HEK293 (cell line): ENCODE measurements around the gene MKNK2.

Experiments
- CTCF ChIA-PET: fragments of 350-600 bp; formaldehyde crosslinking; extraction: SDS; loops from one replicate; lab custom pipeline; 2021; ENCODE audit warnings: antibody characterized with exemption; lab: Yijun Ruan, JAX
- POLR2A ChIA-PET: fragments of 300-600 bp; formaldehyde crosslinking; extraction: SDS; loops from one replicate; lab custom pipeline; 2020; ENCODE audit warnings: antibody characterized with exemption, inconsistent platforms; lab: Yijun Ruan, JAX
- H3K27ac ChIP-seq: fragments of 200-500 bp; sonication (Bioruptor generic); 2 replicates; pipeline ENCODE4 v1.5.1; 2014; ENCODE audit warnings: low read depth, low read length, control low read depth, inconsistent platforms; ENCODE audit errors: extremely low read depth
- H3K36me3 ChIP-seq, 2 experiments: fragments of 200-500 bp in 1 of 2; sonication (Bioruptor generic) in 1 of 2; 1 replicate in 1 of 2; 2 replicates in 1 of 2; pipeline ENCODE4 v1.5.1; 2014 to 2017; ENCODE audit warnings: inconsistent platforms in 2 of 2, low read length in 2 of 2; ENCODE audit not compliant: control insufficient read depth in 2 of 2, insufficient read depth in 1 of 2
- H3K4me1 ChIP-seq: fragments of 200-500 bp; sonication (Bioruptor generic); 2 replicates; pipeline ENCODE4 v1.5.1; 2014; ENCODE audit warnings: mild to moderate bottlenecking, low read length, inconsistent platforms; ENCODE audit not compliant: control insufficient read depth, insufficient read depth
- H3K4me3 ChIP-seq: 2 replicates; pipeline ENCODE4 v1.5.1; 2011; ENCODE audit warnings: low read depth, mild to moderate bottlenecking, control low read depth, low read length, moderate library complexity
- H3K9me3 ChIP-seq: fragments of 200-500 bp; sonication (Bioruptor generic); 2 replicates; pipeline ENCODE4 v1.5.1; 2014; ENCODE audit warnings: low read depth, low read length, inconsistent platforms; ENCODE audit not compliant: control insufficient read depth, insufficient read depth
- HOXA7 ChIP-seq: sonication (generic); formaldehyde crosslinking; IDR thresholded peaks from 2 replicates; pipeline ENCODE4 v1.8.1; 2022; ENCODE audit warnings: missing genetic modification reagents, borderline replicate concordance
- HOXC10 ChIP-seq: sonication (generic); formaldehyde crosslinking; IDR thresholded peaks from 2 replicates; pipeline ENCODE4 v1.8.1; 2023; ENCODE audit warnings: mild to moderate bottlenecking, missing genetic modification reagents
- ZBTB1 ChIP-seq: fragments of 450-650 bp; formaldehyde crosslinking; IDR thresholded peaks from 2 replicates; pipeline ENCODE4 v1.5.1; 2016; ENCODE audit warnings: missing biosample characterization, missing genetic modification characterization
- ZBTB17 ChIP-seq: fragments of 450-650 bp; formaldehyde crosslinking; IDR thresholded peaks from 2 replicates; pipeline ENCODE4 v1.5.1; 2016; ENCODE audit warnings: missing biosample characterization, missing genetic modification characterization
- ZFHX2 ChIP-seq: fragments of 450-650 bp; formaldehyde crosslinking; conservative IDR thresholded peaks from 2 replicates; pipeline ENCODE4 v1.5.1; 2016; ENCODE audit warnings: missing biosample characterization, missing genetic modification characterization
- ZFP69B ChIP-seq: fragments of 450-650 bp; formaldehyde crosslinking; IDR thresholded peaks from 2 replicates; pipeline ENCODE4 v1.5.1; 2016; ENCODE audit warnings: missing biosample characterization, missing genetic modification characterization
- ZIC2 ChIP-seq: fragments of 450-650 bp; formaldehyde crosslinking; IDR thresholded peaks from 2 replicates; pipeline ENCODE4 v1.5.1; 2016; ENCODE audit warnings: missing biosample characterization, missing genetic modification characterization
- ZNF23 ChIP-seq: fragments of 450-650 bp; formaldehyde crosslinking; IDR thresholded peaks from 2 replicates; pipeline ENCODE4 v1.5.1; 2016; ENCODE audit warnings: missing biosample characterization, missing genetic modification characterization, borderline replicate concordance
- ZNF366 ChIP-seq: fragments of 450-650 bp; formaldehyde crosslinking; conservative IDR thresholded peaks from 2 replicates; pipeline ENCODE4 v1.5.1; 2016; ENCODE audit warnings: missing biosample characterization, missing genetic modification characterization
- ZNF48 ChIP-seq: fragments of 450-650 bp; formaldehyde crosslinking; IDR thresholded peaks from 2 replicates; pipeline ENCODE4 v1.5.1; 2016; ENCODE audit warnings: missing biosample characterization, missing genetic modification characterization
- ZNF571 ChIP-seq: fragments of 450-650 bp; formaldehyde crosslinking; IDR thresholded peaks from 2 replicates; pipeline ENCODE4 v1.5.0; 2017; ENCODE audit warnings: missing biosample characterization, missing genetic modification characterization
- ZNF600 ChIP-seq: fragments of 450-650 bp; formaldehyde crosslinking; IDR thresholded peaks from 2 replicates; pipeline ENCODE4 v1.5.1; 2016; ENCODE audit warnings: missing biosample characterization, missing genetic modification characterization
- ZNF624 ChIP-seq: fragments of 450-650 bp; formaldehyde crosslinking; IDR thresholded peaks from 2 replicates; pipeline ENCODE4 v1.5.1; 2017; ENCODE audit warnings: missing biosample characterization, missing genetic modification characterization
- ZNF747 ChIP-seq: fragments of 450-650 bp; formaldehyde crosslinking; IDR thresholded peaks from 2 replicates; pipeline ENCODE4 v1.5.1; 2016; ENCODE audit warnings: missing biosample characterization, missing genetic modification characterization
- ZNF76 ChIP-seq: fragments of 450-650 bp; formaldehyde crosslinking; IDR thresholded peaks from 2 replicates; pipeline ENCODE4; 2016; ENCODE audit warnings: low read depth, missing biosample characterization, missing genetic modification characterization, borderline replicate concordance
- ZNF768 ChIP-seq: fragments of 450-650 bp; formaldehyde crosslinking; IDR thresholded peaks from 2 replicates; pipeline ENCODE4 v1.5.1; 2018; ENCODE audit warnings: missing biosample characterization, mild to moderate bottlenecking, missing genetic modification characterization
- TF ChIP-seq, protein P1 (sequence below): fragments of 450-650 bp; formaldehyde crosslinking; IDR thresholded peaks from 2 replicates; pipeline ENCODE4 v1.5.1; 2016; ENCODE audit warnings: missing biosample characterization, missing genetic modification characterization
- TF ChIP-seq, protein P2 (sequence below): fragments of 450-650 bp; formaldehyde crosslinking; IDR thresholded peaks from 2 replicates; pipeline ENCODE4 v1.5.1; 2016; ENCODE audit warnings: missing biosample characterization, missing genetic modification characterization
- TF ChIP-seq, protein P3 (sequence below): fragments of 450-650 bp; formaldehyde crosslinking; IDR thresholded peaks from 2 replicates; pipeline ENCODE4 v1.5.1; 2017; ENCODE audit warnings: missing biosample characterization, missing genetic modification characterization
- TF ChIP-seq, protein P4 (sequence below): fragments of 450-650 bp; formaldehyde crosslinking; conservative IDR thresholded peaks from 2 replicates; pipeline ENCODE4 v1.5.1; 2016; ENCODE audit warnings: low read depth, missing biosample characterization, missing genetic modification characterization
- TF ChIP-seq, protein P5 (sequence below): fragments of 450-650 bp; formaldehyde crosslinking; IDR thresholded peaks from 2 replicates; pipeline ENCODE4 v1.5.1; 2017; ENCODE audit warnings: missing biosample characterization, missing genetic modification characterization
- TF ChIP-seq, protein P6 (sequence below): fragments of 450-650 bp; formaldehyde crosslinking; IDR thresholded peaks from 2 replicates; pipeline ENCODE4 v1.5.1; 2016; ENCODE audit warnings: missing biosample characterization, missing genetic modification characterization

MKNK2 gene

DNA sequence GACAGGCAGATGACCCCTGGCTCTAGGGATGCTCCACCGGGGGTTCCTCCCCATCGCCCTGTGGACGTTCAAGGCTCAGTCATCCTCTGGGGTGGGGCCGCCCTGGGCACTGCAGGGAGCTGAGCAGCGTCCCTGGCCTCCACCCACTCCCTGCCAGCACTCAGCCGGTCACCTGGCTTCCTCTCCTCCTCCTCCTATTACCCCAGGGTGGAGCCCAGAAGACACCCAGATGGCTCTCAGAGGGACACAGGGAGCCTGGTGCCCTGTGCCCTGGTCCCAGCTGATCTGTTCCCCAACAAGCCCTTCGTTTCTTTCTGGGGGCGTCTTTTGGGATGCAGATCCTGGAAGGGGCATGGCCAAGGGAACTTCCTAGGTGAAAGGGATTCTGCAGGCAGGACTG, 3.7 kb upstream of the MKNK2 start (continued):
- TF ChIP-seq, protein P1, sequence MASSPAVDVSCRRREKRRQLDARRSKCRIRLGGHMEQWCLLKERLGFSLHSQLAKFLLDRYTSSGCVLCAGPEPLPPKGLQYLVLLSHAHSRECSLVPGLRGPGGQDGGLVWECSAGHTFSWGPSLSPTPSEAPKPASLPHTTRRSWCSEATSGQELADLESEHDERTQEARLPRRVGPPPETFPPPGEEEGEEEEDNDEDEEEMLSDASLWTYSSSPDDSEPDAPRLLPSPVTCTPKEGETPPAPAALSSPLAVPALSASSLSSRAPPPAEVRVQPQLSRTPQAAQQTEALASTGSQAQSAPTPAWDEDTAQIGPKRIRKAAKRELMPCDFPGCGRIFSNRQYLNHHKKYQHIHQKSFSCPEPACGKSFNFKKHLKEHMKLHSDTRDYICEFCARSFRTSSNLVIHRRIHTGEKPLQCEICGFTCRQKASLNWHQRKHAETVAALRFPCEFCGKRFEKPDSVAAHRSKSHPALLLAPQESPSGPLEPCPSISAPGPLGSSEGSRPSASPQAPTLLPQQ, result no peak
- TF ChIP-seq ZNF48 (no peak), ZNF624 (tag by site-specific recombination) (no peak), ZNF600 (tag by site-specific recombination) (no peak), ZFP69B (tag by site-specific recombination) (no peak), ZFHX2 (tag by site-specific recombination) (0 out of 2 replicates have a peak, but pooled peaks have one; percentile 13), HOXA7 (CRISPR knock-in tag) (no peak), HOXC10 (CRISPR knock-in tag) (no peak), ZIC2 (tag by site-specific recombination) (peak; percentile 40), ZNF76 (tag by site-specific recombination) (no peak), ZNF571 (tag by site-specific recombination) (no peak), ZNF23 (no peak)
- TF ChIP-seq, protein P2, sequence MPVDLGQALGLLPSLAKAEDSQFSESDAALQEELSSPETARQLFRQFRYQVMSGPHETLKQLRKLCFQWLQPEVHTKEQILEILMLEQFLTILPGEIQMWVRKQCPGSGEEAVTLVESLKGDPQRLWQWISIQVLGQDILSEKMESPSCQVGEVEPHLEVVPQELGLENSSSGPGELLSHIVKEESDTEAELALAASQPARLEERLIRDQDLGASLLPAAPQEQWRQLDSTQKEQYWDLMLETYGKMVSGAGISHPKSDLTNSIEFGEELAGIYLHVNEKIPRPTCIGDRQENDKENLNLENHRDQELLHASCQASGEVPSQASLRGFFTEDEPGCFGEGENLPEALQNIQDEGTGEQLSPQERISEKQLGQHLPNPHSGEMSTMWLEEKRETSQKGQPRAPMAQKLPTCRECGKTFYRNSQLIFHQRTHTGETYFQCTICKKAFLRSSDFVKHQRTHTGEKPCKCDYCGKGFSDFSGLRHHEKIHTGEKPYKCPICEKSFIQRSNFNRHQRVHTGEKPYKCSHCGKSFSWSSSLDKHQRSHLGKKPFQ, result no peak
- TF ChIP-seq, protein P3, sequence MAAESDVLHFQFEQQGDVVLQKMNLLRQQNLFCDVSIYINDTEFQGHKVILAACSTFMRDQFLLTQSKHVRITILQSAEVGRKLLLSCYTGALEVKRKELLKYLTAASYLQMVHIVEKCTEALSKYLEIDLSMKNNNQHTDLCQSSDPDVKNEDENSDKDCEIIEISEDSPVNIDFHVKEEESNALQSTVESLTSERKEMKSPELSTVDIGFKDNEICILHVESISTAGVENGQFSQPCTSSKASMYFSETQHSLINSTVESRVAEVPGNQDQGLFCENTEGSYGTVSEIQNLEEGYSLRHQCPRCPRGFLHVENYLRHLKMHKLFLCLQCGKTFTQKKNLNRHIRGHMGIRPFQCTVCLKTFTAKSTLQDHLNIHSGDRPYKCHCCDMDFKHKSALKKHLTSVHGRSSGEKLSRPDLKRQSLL (tag by site-specific recombination), result peak; percentile 44; the same call in 1 of the 2 replicates

DNA sequence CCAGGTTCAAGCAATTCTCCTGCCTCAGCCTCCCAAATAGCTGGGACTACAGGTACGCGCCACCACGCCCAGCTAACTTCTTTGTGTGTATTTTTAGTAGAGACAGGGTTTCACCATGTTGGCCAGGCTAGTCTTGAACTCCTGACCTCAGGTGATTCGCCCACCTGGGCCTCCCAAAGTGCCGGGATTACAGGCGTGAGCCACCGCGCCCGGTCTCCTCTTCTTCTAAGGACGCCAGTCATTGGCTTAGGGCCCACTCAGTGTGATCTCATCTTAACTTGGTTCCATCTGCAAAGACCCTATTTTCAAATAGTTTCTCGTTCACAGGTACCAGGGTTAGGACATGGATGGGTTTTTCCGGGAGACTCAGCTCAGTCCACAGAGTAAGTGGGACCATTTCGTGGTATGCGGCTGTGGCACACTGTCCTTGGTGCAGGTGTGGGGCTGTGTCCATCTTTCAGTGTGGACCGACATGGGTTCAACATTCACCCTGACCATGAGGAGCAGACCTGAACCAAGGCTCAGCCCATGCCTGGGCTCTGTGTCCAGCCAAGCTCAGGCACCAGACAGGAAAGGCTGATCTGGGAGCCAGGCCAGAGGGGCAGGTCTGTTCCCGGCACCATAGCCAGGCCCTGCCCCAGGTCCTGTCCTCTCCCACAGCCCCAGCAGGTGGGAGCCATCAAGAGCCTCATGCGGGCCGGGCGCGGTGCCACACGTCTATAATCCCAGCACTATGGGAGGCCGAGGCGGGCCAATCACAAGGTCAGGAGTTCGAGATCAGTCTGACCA, 2.8 kb upstream of the MKNK2 start:
- no peaks in the 10 kb centered on the region for H3K9me3 ChIP-seq
- peaks cover 3% of the 10 kb centered on the region; the same call in 1 of the 2 replicates for H3K4me1 ChIP-seq
- POLR2A ChIA-PET, result no interaction called here
- H3K27ac ChIP-seq, result no peak overlapping the region
- TF ChIP-seq, protein P4, sequence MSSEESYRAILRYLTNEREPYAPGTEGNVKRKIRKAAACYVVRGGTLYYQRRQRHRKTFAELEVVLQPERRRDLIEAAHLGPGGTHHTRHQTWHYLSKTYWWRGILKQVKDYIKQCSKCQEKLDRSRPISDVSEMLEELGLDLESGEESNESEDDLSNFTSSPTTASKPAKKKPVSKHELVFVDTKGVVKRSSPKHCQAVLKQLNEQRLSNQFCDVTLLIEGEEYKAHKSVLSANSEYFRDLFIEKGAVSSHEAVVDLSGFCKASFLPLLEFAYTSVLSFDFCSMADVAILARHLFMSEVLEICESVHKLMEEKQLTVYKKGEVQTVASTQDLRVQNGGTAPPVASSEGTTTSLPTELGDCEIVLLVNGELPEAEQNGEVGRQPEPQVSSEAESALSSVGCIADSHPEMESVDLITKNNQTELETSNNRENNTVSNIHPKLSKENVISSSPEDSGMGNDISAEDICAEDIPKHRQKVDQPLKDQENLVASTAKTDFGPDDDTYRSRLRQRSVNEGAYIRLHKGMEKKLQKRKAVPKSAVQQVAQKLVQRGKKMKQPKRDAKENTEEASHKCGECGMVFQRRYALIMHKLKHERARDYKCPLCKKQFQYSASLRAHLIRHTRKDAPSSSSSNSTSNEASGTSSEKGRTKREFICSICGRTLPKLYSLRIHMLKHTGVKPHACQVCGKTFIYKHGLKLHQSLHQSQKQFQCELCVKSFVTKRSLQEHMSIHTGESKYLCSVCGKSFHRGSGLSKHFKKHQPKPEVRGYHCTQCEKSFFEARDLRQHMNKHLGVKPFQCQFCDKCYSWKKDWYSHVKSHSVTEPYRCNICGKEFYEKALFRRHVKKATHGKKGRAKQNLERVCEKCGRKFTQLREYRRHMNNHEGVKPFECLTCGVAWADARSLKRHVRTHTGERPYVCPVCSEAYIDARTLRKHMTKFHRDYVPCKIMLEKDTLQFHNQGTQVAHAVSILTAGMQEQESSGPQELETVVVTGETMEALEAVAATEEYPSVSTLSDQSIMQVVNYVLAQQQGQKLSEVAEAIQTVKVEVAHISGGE (tag by site-specific recombination), result no peak
- TF ChIP-seq, protein P5, sequence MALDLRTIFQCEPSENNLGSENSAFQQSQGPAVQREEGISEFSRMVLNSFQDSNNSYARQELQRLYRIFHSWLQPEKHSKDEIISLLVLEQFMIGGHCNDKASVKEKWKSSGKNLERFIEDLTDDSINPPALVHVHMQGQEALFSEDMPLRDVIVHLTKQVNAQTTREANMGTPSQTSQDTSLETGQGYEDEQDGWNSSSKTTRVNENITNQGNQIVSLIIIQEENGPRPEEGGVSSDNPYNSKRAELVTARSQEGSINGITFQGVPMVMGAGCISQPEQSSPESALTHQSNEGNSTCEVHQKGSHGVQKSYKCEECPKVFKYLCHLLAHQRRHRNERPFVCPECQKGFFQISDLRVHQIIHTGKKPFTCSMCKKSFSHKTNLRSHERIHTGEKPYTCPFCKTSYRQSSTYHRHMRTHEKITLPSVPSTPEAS (tag by site-specific recombination), result no peak
- TF ChIP-seq, protein P6, sequence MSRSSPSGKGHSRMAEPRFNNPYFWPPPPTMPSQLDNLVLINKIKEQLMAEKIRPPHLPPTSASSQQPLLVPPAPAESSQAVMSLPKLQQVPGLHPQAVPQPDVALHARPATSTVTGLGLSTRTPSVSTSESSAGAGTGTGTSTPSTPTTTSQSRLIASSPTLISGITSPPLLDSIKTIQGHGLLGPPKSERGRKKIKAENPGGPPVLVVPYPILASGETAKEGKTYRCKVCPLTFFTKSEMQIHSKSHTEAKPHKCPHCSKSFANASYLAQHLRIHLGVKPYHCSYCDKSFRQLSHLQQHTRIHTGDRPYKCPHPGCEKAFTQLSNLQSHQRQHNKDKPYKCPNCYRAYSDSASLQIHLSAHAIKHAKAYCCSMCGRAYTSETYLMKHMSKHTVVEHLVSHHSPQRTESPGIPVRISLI (tag by site-specific recombination), result no peak
- no peak for TF ChIP-seq ZBTB17 (tag by site-specific recombination)
- TF ChIP-seq ZBTB1 (tag by site-specific recombination), result no peak
- TF ChIP-seq ZNF747 (tag by site-specific recombination), result no peak
- TF ChIP-seq ZNF366 (tag by site-specific recombination), result no peak
- no peak for TF ChIP-seq ZNF768 (tag by site-specific recombination)
- no peak for TF ChIP-seq ZNF624 (tag by site-specific recombination)
- TF ChIP-seq, all 188 proteins: peak for 0
- CTCF ChIA-PET, result interaction anchor here (0.6 to 1.1 kb wide), 2 partner anchors 16 to 162 kb away, joined by 3 to 8 read pairs; no protein-coding TSS in a partner anchor
- no peak overlapping the region for H3K4me3 ChIP-seq
- H3K36me3 ChIP-seq, result peaks cover 0 to 9% of the 10 kb centered on the region in 2 experiments; a peak in 1 of 3 replicates
